HG02973 (cell line): Measurements from ENCODE around the gene AAMP.
"Not testable (repeated sequence)": the region's sequence is repeated elsewhere in the genome, so short reads cannot be mapped to it uniquely, and the experiment has no call there.

Experiments used
- ATAC-seq: cut with Tn5 transposase; IDR thresholded peaks from one replicate; pipeline ENCODE4 v1.9.1; 2021; ENCODE audit warnings: moderate library complexity; ENCODE audit not compliant: unreplicated experiment

AAMP gene, protein sequence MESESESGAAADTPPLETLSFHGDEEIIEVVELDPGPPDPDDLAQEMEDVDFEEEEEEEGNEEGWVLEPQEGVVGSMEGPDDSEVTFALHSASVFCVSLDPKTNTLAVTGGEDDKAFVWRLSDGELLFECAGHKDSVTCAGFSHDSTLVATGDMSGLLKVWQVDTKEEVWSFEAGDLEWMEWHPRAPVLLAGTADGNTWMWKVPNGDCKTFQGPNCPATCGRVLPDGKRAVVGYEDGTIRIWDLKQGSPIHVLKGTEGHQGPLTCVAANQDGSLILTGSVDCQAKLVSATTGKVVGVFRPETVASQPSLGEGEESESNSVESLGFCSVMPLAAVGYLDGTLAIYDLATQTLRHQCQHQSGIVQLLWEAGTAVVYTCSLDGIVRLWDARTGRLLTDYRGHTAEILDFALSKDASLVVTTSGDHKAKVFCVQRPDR

DNA sequence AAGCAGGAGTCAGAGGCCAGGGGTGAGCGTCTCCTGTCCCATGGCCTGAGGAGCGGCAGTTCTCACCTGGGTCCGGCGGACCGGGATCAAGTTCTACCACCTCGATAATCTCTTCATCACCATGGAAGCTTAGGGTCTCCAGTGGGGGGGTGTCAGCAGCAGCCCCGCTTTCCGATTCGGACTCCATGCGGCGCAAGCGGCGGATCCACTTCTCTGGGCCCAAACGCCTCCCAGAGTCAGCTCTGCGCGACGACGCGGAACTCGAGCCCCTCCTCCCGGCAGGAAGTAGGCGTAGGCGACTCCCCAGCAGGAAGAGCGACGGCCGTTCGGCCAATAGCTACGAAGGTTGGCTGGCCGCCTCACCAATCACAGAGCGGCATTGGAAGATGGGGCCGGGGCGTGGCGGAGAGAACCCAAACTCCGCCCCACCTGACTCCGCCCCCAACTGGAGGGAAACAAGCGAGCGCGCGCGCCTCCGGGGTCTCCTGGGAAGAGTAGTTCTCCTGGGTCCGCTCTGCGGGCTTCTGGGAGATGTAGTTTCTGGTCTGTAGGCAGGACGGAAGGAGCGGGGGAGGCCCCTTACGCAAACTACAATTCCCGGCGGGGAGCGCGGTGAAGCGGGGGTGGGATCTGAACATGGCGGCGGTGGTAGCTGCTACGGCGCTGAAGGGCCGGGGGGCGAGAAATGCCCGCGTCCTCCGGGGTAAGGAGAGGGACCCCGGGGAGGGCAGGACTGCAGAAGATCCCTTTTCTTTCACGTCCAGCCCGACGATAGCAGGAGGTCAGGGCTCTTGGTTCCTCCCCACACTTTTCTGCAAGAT, at the start of gene AAMP, which contains the start of gene PNKD:
TSS of gene AAMP (minus strand) at position 238 of the 821 bp plus-strand sequence. CDS start at position 187, 51 bp downstream.
TSS of gene PNKD (plus strand) at position 620 of the 821 bp plus-strand sequence. CDS start at position 637, 17 bp downstream.
- ATAC-seq: peak; percentile 85

DNA sequence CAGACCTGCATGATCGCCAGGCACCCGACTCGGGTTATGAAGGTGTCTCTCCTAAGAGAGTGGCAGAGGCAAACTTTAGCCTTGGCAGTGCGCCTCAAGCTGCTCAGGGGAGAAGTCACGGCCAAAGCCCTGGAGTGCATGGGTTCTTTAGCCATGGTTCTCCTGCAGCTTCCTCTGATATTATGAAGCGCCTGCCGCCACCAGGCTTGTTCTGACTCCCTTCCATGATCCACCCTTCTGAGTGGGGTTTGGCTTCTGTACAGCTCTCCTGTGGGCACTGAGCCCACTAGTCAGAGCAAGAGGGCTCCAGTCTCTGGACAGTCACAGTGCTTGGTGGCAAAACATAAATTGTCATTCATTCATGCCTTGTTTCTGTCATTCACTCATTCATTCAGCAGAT, 48.3 kb upstream of the AAMP start:
- ATAC-seq: no peak

DNA sequence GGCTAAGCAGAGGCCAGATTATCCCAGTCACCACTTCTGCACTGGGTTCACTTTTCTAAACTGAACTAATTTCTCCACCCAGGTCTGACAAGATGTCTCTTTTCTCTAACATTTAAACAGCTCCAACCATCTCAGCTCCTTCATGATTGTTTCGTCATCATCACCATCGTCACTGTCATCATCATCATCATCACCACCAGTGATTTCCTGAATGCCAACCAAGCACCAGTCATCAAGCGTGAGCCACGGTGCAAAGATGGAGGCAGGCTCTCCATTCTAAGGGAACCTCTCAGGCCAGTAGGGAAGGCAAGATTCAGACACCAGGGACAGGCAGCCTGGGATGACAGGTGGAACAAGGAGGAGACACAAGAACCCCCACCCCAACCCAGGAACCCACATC, 47.9 kb upstream of the AAMP start:
- no peak for ATAC-seq

DNA sequence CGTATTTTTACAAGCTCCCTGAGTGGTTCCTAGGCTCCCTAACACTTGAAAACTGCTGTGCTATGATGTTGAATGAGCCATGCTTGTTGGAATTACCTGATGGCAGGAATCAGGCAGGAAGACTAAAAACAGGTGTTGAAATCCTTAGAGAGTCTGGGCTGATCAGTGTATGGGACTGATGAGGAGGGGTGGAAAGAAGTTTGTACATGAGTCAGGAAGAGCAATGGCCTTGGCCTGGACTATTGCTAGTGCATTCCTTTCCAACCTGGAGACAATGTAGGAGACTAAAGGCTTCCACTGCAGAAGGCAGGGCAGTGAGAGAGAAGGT, 47.3 kb upstream of the AAMP start:
- ATAC-seq: no peak

DNA sequence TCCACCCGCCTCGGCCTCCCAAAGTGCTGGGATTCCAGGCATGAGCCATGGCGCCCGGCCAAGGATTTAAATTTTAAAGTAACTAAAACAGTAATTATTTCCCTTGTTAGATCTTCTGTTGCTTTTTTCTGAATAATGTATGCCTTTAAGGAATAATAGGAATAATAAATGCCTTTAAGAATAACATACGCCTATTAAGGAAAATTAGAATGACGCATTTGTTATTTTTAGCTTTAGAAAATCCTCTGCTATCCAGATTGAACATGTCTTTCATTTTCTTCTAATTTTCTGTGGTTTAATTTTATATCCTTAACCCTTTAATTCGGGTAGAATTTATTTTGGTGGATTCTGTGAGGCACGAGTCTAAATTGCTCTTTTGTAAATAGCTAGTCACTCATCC, 45.5 kb upstream of the AAMP start:
- no peak for ATAC-seq

DNA sequence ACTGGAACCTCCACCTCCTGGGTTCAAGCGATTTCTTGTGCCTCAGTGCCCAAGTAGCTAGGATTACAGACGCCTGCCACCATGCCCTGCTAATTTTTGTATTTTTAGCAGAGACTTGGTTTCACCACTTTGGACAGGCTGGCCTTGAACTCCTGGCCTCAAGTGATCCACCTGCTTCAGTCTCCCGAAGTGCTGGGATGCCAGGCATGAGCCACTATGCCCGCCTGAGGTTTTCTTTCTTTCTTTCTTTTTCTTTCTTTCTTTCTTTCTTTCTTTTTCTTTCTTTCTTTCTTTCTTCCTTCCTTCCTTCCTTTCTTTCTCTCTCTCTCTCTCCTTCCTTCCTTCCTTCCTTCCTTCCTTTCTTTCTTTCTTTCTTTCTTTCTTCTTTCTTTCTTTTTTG, 44.8 kb upstream of the AAMP start:
- ATAC-seq: not testable (repeated sequence)

DNA sequence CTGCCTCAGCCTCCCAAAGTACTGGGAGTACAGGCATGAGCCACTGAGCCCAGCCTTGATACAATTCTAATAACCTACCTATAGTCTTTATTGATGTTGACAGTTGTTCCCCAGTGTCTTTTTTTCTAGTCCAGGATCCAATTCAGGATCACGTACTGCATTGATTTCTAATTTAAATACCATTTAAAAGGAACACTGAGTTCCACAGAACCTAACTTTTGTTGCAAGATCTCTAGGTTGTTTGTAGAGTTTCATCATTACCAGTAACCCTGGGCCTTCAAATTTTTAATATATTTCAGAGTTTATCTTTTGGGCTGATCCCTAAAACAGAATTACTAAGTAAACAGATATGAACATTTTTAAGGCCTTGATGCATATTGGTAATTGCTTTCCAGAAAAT, 43.4 kb upstream of the AAMP start:
- no peak for ATAC-seq

DNA sequence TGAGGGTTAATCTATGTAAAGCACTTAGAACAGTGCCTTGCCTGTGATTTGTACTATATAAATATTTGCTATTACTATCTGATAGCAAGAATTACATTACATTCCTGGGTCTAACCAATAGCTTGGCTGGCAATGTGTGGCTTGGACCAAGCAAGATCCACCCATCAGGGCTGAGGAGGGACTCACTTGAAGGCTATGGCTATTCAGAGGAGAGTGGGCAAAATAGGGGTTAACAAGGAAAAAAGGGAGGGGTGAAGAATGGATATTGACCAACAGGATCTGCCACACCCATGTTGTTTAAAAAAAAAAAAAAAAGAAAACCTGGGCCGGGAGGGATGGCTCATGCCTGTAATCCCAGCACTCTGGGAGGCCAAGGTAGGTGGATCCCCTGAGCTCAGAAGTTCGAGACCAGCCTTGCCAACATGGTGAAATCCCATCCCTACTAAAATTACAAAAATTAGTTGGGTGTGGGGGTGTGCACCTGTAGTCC, 42.4 kb upstream of the AAMP start:
- no peak for ATAC-seq

DNA sequence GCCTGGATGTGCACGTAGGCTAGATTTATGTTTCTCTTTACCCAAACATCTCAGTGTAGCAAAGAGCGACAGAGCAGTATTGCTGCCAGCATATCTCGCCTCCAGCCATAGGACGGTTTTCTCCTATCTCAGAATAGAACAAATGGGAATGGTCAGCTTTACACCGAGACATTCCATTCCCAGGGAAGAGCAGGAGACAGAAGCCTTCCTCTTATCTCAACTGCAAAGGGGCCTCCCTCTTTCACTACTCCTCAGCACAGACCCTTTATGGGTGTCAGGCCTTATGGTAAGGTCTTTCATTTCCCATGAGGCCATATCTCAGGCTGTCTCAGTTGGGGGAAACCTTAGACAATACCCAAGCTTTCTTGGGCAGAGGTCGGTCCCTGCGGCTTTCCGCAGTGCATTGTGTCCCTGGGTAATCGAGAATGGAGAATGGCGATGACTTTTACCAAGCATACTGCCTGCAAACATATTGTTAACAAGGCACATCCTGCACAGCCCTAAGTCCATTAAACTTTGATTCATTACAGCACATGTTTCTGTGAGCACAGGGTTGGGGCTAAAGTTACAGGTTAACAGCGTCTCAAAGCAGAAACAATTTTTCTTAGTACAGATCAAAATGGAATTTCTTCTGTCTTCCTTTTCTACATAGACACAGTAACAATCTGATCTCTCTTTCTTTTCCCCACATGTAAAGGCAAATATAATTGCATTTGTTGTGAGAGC, 41.8 kb upstream of the AAMP start:
- not testable (repeated sequence) for ATAC-seq

DNA sequence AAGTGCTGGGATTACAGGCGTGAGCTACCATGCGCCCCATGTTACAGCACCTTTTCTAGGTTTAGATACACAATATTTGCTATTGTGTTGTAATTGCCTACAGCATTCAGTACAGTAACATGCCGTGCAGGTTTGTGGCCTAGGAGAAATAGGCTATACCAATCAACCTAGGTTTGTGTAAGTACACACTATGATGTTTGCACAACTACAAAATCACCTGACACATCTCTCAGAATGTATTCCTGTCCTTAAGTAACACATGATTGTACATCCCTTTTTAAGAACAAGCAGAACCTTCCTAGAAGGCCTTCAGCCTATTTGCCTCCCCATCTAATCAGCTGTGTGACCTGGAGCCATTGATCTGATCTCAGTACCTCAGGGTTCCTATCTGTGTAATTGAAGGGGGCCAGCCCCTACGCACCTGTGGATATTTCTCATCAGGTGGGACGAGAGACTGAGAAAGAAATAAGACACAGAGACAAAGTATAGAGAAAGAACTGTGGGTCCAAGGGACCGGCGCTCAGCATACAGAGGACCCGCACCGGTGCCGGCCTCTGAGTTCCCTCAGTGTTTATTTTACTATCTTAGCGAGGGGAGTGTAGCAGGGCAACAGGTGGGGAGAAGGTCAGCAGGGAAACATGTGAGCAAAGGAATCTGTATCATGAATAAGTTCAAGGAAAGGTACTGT, 41.1 kb upstream of the AAMP start:
- ATAC-seq: no peak

DNA sequence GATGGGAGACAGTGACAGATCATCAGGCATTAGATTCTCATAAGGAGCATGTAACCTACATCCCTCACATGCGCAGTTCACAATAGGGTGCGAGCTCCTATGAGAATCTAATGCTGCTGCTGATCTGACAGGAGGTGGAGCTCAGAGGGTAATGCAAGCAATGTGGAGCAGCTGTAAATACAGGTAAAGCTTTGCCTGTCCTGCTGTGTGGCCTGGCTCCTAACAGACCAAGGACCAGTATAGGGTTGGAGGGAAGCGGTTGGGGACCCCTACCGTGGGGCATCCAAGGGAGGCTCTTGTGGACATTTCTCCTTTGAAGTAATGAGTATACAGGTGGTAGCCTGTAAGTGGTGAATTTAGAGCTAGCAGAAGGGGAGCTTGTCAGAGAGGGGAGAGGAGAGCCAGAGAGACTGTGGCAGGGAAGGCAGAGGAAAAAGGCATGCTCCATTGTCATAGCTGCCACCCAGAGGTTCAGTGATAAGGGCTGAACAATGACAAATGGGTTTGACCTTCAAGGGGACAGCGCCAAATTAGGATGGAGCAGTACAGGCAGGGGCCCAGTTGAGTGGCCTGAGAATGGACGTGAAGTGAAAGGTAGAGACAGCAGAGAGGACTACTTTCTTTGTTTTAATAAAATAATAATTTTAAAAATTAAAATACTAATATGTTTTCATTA, 37.6 kb upstream of the AAMP start:
- ATAC-seq: no peak

DNA sequence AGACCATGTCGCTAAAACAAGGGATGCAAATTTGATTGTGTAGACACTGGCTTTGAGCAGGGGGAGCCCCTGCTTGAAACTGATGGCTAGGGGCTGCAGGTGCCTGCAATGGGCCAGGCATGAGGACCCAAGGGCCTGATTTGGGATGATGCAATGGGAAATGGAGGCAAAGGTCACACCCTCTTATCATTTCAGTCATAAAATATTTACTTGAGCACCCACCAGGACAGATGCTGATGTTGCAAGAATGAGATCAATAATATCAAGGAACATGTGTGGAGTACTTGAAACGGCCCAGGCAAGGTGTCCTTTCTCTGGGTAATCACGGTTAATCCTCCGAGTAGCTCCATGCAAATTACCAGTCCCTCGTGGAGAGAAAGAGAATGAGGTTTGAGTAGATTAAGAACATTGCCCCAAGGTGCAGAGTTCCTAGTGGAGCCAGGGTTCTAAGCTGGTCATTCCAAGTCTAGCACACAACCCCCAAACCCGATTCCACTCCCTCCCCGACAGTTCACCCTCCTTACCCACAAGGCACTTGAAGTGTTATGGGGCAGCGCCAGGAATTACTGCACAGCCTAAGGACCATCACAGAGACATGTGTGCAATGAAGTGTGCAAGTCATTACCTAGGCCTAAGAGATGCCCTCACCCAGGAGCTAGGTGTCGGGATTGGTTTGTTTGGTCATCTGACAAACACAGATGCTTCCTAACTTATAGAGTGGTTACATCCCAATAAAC, 36.4 kb upstream of the AAMP start:
- no peak for ATAC-seq

DNA sequence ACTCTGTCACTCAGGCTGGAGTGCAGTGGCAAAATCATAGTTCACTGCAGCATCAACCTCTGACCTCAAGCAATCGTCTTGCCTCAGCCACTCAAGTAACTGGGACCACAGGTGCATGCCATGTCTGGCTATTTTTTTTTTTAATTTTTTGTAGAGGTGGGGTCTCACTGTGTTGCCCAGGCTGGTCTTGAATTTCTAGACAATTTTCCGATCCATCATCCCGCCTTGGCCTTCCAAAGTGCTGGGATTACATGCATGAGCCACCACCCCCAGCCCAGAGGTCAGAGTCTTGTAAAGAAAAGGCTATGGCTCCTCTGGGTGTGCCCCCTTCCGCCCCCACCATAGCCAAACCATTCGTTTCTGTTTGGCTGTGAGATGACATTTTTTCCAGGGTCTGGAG, 35.4 kb upstream of the AAMP start:
- ATAC-seq: no peak

DNA sequence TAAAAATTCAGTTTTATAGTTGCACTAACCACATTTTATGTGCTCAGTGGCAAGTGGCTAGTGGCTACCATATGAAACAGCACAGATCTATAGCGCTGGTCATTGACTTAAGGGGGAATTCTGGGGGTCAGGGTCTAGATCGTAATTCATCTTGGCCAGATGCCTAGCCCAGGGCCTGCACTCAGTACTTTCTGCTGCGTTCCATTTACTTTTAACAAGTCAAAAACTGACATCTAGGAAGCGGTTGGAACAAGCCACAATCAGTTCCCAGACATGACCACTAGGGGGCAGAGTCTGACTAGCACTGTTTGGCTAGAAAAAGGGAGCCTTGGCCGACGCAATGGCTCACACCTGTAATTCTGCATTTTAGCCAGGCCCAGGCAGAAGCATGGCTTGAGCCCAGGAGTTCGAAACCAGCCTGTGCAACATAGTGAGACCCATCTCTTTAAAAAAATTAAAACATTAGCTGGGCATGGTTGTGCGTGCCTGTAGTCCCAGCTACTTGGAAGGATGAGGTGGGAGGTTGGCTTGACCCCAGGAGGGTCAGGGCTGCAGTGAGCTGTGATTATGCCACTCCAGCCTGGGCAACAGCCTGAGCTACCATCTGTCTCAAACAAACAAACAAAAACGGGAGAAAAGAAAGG, 31.4 kb upstream of the AAMP start:
- peak; percentile 84 for ATAC-seq

DNA sequence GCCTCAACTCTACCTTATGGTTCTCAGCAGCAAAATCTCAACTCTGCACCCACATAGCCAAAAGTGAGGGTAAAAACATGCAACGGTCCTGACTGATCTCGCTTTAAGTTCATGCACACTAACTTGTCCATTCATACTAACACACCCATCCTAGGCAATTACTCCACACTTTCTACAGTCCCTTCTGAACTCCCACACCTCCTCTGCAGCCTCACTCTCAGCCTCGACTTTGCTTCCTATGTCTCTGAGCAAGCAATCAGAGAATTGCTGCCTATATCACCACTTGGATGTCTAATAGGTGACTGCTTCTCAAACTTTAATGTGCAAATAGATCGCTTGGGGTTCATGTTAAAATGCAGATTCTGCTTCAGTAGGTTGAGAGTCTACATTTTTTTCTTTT, 30.2 kb upstream of the AAMP start:
- no peak for ATAC-seq

DNA sequence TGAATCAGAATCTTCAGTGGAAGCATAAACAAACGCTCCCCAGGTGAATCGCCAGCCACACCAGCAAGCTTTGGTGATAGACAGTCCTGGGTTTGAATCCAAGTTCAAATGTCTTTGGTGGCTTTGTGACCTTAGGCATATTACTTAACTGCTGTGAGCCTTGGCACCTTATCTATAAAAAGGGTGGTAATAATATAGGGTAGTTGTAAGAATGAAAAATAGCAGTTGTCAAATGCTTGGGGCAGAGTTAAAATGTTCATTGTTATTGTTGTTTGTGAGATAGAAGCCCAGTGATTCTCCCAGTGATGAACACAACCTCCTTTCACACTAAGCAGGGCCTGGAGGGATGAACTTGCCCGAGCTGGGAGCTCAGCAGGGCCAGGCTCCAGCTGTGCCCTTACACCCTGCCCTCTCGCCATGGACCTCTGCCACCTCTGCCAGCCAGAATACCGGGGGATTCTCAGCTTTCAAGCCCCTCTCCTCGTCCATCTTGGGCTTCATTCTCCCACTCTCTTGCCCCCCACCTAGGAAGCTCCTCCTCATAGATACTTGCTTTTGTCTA, 28.5 kb upstream of the AAMP start:
- no peak for ATAC-seq

DNA sequence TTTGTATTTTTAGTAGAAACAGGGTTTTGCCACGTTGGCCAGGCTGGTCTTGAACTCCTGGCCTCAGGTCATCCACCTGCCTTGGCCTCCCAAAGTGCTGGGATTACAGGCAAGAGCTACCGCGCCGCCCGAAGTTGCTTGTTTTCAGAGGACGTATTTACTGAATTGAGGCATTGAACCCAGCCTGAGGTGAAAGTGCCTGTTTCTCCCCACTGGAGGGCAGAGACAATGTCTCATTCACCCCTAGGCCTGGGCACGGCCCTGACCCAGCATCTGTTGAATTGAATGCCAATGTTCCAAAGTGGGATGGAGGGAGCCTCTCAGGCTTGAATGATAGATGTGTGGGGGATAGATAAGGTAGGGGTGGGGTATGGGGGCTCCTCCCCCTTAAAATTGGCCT, 26.9 kb upstream of the AAMP start:
- no peak for ATAC-seq

DNA sequence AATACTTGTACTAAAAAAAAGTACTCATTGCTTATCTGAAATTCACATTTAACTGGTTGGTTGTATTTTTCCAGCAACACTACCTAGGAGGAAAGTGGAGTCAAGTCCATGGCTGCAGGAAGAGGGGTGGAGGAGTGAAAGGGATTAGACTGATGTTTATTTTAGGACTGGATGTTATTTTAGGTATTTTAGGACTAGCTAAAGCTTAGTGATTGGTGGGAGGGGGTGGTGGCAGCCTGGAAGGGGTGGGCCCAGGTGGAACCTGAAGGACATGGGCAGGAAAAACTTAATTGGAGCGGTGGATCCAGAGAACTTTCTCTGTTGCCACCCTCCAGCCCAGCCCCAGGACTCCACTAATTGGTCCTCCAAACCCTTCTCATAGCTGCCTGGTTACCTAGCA, 26.3 kb upstream of the AAMP start:
- no peak for ATAC-seq

DNA sequence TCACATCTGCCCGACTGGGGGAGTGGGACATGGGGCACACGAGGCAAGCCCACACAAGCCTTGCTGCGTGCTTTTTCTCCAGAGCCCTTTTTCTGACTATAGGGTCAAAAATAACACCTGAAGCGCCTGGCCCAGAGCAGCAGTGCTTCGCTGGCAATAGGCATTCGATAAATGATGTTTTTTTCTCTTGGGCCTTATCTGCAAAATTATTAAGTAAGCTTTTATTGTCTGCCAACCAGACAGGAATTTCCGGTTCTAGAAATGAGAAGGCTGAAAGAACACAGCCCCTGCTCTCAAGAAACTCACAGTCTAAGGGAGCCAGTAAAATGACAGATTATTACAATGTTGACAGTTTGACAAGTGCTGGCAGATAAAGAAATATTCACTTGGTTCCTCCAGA, 25.1 kb upstream of the AAMP start:
- ATAC-seq: no peak
